HFFc6 (cell line): ENCODE data around the gene PIMREG. TPM values are rescaled to one million over a fixed set of nuclear protein-coding genes. Genes with fewer than 3 reads are reported as not detected.

ENCODE experiments used
- DNase-seq: peaks from one replicate; pipeline ENCODE4 v3.0.0-alpha.2; 2018
- H3K27ac Mint-ChIP-seq: 2 replicates; pipeline ENCODE4 v1.8.0; 2020; ENCODE audit warnings: mild to moderate bottlenecking, mixed read lengths
- H3K27me3 Mint-ChIP-seq: 2 replicates; pipeline ENCODE4 v1.8.0; 2021; ENCODE audit warnings: mild to moderate bottlenecking, moderate library complexity, mixed read lengths; ENCODE audit not compliant: insufficient read depth
- H3K36me3 Mint-ChIP-seq: 2 replicates; pipeline ENCODE4 v1.8.0; 2021; ENCODE audit warnings: low read depth, mixed read lengths
- H3K4me1 Mint-ChIP-seq: 2 replicates; pipeline ENCODE4 v1.8.0; 2020; ENCODE audit warnings: low read depth, mixed read lengths
- H3K4me3 Mint-ChIP-seq: 2 replicates; pipeline ENCODE4 v1.8.0; 2020; ENCODE audit warnings: mild to moderate bottlenecking, moderate library complexity, mixed read lengths
- H3K9me3 Mint-ChIP-seq: 2 replicates; pipeline ENCODE4 v1.8.0; 2020; ENCODE audit warnings: mild to moderate bottlenecking, mixed read lengths
- CTCF ChIP-seq: fragments of 200-600 bp; sonication (generic); IDR thresholded peaks from 2 replicates; pipeline ENCODE4 v1.5.0; 2021; ENCODE audit warnings: antibody characterized with exemption, mild to moderate bottlenecking
- total RNA-seq, 6 experiments: library from RNA; stranded (reverse); fragmentation: NEBNext Ultra II Directional; extraction: Animal tissue kit (Norgen Biotek cat#: 25700); gene quantifications; 2 replicates in 1 of 6; 3 replicates in 5 of 6; pipeline ENCODE4 v1.2.3, GENCODE V29; 2021

PIMREG gene
- total RNA-seq, 6 experiments from 2014 or later = 17.0 to 42.5 (median 38.7) TPM

- H3K27ac Mint-ChIP-seq = no peak overlapping the region
- H3K36me3 Mint-ChIP-seq = no peaks in the 10 kb centered on the region; the same call in 1 of the 2 replicates
- DNase-seq = no peak
- no peaks in the 10 kb centered on the region for H3K4me1 Mint-ChIP-seq
- no peak overlapping the region for H3K4me3 Mint-ChIP-seq
- peaks cover 7% of the 10 kb centered on the region for H3K27me3 Mint-ChIP-seq
- TF ChIP-seq CTCF = no peak
- H3K9me3 Mint-ChIP-seq = no peaks in the 10 kb centered on the region
Observed at GRCh38 chr17:6463616-6464445, 19.6 kb downstream of the PIMREG start.

GRCh38 chr17:6464446-6465041, 20.3 kb downstream of the PIMREG start:
- Mint-ChIP-seq H3K9me3 (no peaks in the 10 kb centered on the region), H3K4me3 (no peak overlapping the region), H3K4me1 (no peaks in the 10 kb centered on the region), H3K27ac (no peak overlapping the region), H3K27me3 (peaks cover 9% of the 10 kb centered on the region), H3K36me3 (no peaks in the 10 kb centered on the region; the same call in 1 of the 2 replicates)
- no peak for DNase-seq
- no peak for TF ChIP-seq CTCF

GRCh38 chr17:6465206-6466003, 21.1 kb downstream of the PIMREG start:
- Mint-ChIP-seq H3K9me3 (no peaks in the 10 kb centered on the region), H3K36me3 (no peaks in the 10 kb centered on the region; the same call in 1 of the 2 replicates), H3K4me1 (no peaks in the 10 kb centered on the region), H3K27me3 (peaks cover 9% of the 10 kb centered on the region), H3K27ac (no peak overlapping the region), H3K4me3 (no peak overlapping the region)
- no peak for DNase-seq
- no peak for TF ChIP-seq CTCF

- no peak for TF ChIP-seq CTCF
- Mint-ChIP-seq H3K36me3 (no peaks in the 10 kb centered on the region; the same call in 1 of the 2 replicates), H3K27me3 (peaks cover 9% of the 10 kb centered on the region), H3K9me3 (no peaks in the 10 kb centered on the region), H3K4me1 (peaks cover 13% of the 10 kb centered on the region), H3K27ac (no peak overlapping the region), H3K4me3 (no peak overlapping the region)
- no peak for DNase-seq
Observed at GRCh38 chr17:6467567-6467966, 23.3 kb downstream of the PIMREG start.

- H3K27ac Mint-ChIP-seq = no peak overlapping the region
- no peak for DNase-seq
- peaks cover 11% of the 10 kb centered on the region for H3K27me3 Mint-ChIP-seq
- no peak for TF ChIP-seq CTCF
- peaks cover 18% of the 10 kb centered on the region for H3K4me1 Mint-ChIP-seq
- no peaks in the 10 kb centered on the region; the same call in 1 of the 2 replicates for H3K36me3 Mint-ChIP-seq
- H3K9me3 Mint-ChIP-seq = no peaks in the 10 kb centered on the region
- no peak overlapping the region for H3K4me3 Mint-ChIP-seq
Observed at GRCh38 chr17:6468051-6468790, 24.0 kb downstream of the PIMREG start.
